ENCODE measurements around the gene DNAJC21.

DNA sequence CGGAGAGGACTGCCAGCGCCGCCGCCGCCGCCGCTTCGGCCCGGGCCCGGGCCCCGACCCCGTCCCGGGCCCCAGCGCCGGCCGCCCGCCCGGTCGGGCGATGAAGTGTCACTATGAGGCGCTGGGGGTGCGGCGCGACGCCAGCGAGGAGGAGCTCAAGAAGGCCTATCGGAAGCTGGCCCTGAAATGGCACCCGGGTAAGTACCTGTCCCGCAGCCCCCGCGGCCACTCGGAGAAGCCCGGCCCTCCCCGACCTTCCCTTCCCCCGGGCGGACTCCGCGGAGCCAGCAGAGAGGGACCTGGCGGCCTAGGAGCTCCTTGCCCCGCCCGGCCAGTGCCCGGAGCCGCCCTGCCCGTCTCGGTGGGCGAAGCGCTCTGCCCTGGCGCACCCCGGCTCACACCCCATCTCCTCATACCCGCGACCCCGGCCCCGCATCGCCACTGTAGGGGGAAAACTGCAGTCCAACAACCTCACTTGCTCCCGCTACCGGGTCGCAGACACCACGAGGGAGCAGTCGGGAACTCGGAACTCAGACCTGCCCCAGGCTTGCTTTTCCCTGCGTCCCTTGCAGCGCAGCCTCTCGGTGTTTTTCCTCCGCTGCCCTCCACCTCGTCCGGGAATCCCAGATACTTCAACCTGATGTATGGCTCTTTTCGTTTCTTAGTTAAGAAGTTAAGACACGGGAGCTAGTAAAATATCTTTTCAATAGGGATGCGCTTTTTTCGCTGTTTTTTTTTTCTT is 532 bp downstream of the DNAJC21 start:
- no peak for TF ChIP-seq CTCF (optimal IDR thresholded peaks at IDR 0.05 in 1 of 3, IDR thresholded peaks at IDR 0.05 in 1 of 3, conservative IDR thresholded peaks at IDR 0.05 in 1 of 3; ENCODE audit: extremely low read depth in 1 of 3, insufficient read depth in 2 of 3, low read length in 3 of 3)
- TF ChIP-seq EZH2 (IDR thresholded peaks at IDR 0.05; ENCODE audit: low read length), result no peak

Data from keratinocyte (primary cell).